SU-DHL-6 (cell line): ENCODE results near the gene FAAP100.

ENCODE experiments used
- H2AFZ ChIP-seq: fragments of 200-600 bp; sonication (generic); 2 replicates; pipeline ENCODE4 v1.6.1; 2014; ENCODE audit warnings: low read depth, mild to moderate bottlenecking, moderate library complexity, mixed read lengths, antibody characterized with exemption, low read length; ENCODE audit not compliant: severe bottlenecking
- H3F3A ChIP-seq: fragments of 200-600 bp; shearing (Covaris generic); 2 replicates; pipeline ENCODE4 v1.6.0; 2016; ENCODE audit warnings: antibody characterized with exemption, mild to moderate bottlenecking; ENCODE audit not compliant: insufficient read depth
- H3K27ac ChIP-seq: fragments of 200-600 bp; sonication (generic); 2 replicates; pipeline ENCODE4 v1.5.1; 2016; ENCODE audit warnings: low read depth, mild to moderate bottlenecking, low read length, moderate library complexity, mixed read lengths
- H3K27me3 ChIP-seq: fragments of 200-600 bp; sonication (generic), shearing (Covaris generic); 2 replicates; pipeline ENCODE4 v1.6.0; 2014; ENCODE audit warnings: mild to moderate bottlenecking, low read length
- H3K36me3 ChIP-seq: fragments of 200-600 bp; sonication (generic); 2 replicates; pipeline ENCODE4 v1.6.1; 2014; ENCODE audit warnings: mild to moderate bottlenecking, low read length, mixed read lengths
- H3K4me2 ChIP-seq: fragments of 300-600, 200-600 bp; shearing (Covaris generic), sonication (generic); 2 replicates; pipeline ENCODE4 v1.6.0; 2014; ENCODE audit warnings: low read length, low read depth, mild to moderate bottlenecking; ENCODE audit not compliant: poor library complexity, severe bottlenecking
- H3K4me3 ChIP-seq: fragments of 200-600 bp; sonication (generic); 2 replicates; pipeline ENCODE4 v1.5.1; 2014; ENCODE audit warnings: antibody characterized with exemption, low read length, mild to moderate bottlenecking, mixed read lengths; ENCODE audit not compliant: insufficient read depth, poor library complexity, severe bottlenecking
- H3K79me2 ChIP-seq: fragments of 200-600 bp; sonication (generic); 2 replicates; pipeline ENCODE4 v1.6.1; 2014; ENCODE audit warnings: mild to moderate bottlenecking, low read length, moderate library complexity; ENCODE audit not compliant: insufficient read depth
- H3K9ac ChIP-seq: fragments of 200-600 bp; sonication (generic); 2 replicates; pipeline ENCODE4 v1.7.0; 2014; ENCODE audit warnings: mild to moderate bottlenecking, low read length
- H3K9me2 ChIP-seq: fragments of 200-600 bp; sonication (generic); replicated peaks from 2 replicates; pipeline ENCODE4 v1.6.1; 2014; ENCODE audit warnings: low read length; ENCODE audit not compliant: insufficient read depth
- H3K9me3 ChIP-seq: fragments of 200-600 bp; sonication (generic); 2 replicates; pipeline ENCODE4 v1.6.1; 2014; ENCODE audit warnings: low read length, mixed read lengths; ENCODE audit not compliant: insufficient read depth
- H4K20me1 ChIP-seq: fragments of 200-600 bp; sonication (generic); 2 replicates; pipeline ENCODE4 v1.6.1; 2014; ENCODE audit warnings: low read depth, mild to moderate bottlenecking, antibody characterized with exemption, low read length, moderate library complexity, mixed read lengths
- EZH2phosphoT487 ChIP-seq: fragments of 200-600 bp; sonication (generic), shearing (Covaris generic); conservative IDR thresholded peaks from 2 replicates; pipeline ENCODE4 v1.6.1; 2018; ENCODE audit warnings: mild to moderate bottlenecking, antibody characterized with exemption, low read length, moderate library complexity, mixed read lengths
- TF ChIP-seq, protein P1 (sequence below): fragments of 200-600 bp; sonication (generic); IDR thresholded peaks from one replicate; pipeline ENCODE4 v1.5.1; 2017; ENCODE audit warnings: antibody characterized with exemption, mild to moderate bottlenecking, low read length, moderate library complexity; ENCODE audit not compliant: insufficient read depth, poor library complexity, severe bottlenecking

FAAP100 gene

DNA sequence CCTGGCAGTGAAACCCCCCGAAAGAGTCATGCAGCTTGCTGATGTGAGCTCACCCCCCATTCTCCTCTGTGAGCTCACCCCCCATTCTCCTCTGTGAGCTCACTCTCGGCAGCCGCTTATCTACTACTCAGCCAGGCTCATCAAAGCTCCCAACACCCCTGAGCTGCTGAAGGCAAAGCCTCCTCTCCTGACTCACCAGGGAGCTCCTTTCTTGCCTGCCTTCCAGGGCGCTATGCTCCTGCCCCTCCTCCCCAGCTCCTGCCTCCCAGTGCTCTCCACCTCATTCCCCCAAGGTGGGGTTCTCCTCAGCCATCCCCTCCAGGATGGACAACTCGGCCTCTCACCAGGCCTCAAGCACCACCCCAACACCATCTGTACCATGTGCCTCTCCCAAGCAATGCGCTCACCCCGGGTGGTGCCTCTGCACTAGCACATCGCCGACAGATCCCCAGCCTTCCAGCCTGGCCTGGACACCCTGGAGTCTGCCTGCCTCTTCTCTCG is 27.7 kb upstream of the FAAP100 start:
- no peak overlapping the region for H3K4me2 ChIP-seq
- H3F3A ChIP-seq = no peaks in the 10 kb centered on the region
- TF ChIP-seq, protein P1, sequence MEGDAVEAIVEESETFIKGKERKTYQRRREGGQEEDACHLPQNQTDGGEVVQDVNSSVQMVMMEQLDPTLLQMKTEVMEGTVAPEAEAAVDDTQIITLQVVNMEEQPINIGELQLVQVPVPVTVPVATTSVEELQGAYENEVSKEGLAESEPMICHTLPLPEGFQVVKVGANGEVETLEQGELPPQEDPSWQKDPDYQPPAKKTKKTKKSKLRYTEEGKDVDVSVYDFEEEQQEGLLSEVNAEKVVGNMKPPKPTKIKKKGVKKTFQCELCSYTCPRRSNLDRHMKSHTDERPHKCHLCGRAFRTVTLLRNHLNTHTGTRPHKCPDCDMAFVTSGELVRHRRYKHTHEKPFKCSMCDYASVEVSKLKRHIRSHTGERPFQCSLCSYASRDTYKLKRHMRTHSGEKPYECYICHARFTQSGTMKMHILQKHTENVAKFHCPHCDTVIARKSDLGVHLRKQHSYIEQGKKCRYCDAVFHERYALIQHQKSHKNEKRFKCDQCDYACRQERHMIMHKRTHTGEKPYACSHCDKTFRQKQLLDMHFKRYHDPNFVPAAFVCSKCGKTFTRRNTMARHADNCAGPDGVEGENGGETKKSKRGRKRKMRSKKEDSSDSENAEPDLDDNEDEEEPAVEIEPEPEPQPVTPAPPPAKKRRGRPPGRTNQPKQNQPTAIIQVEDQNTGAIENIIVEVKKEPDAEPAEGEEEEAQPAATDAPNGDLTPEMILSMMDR = no peak
- TF ChIP-seq EZH2phosphoT487 = no peak
- no peaks in the 10 kb centered on the region for H3K9me2 ChIP-seq
- peaks cover 15% of the 10 kb centered on the region; the same call in 1 of the 2 replicates for H3K36me3 ChIP-seq
- H3K27ac ChIP-seq = no peak overlapping the region
- no peaks in the 10 kb centered on the region for H3K79me2 ChIP-seq
- no peak overlapping the region for H2AFZ ChIP-seq
- no peak overlapping the region for H3K9ac ChIP-seq
- no peaks in the 10 kb centered on the region for H3K9me3 ChIP-seq
- no peaks in the 10 kb centered on the region for H4K20me1 ChIP-seq
- no peak overlapping the region for H3K4me3 ChIP-seq
- no peaks in the 10 kb centered on the region for H3K27me3 ChIP-seq

DNA sequence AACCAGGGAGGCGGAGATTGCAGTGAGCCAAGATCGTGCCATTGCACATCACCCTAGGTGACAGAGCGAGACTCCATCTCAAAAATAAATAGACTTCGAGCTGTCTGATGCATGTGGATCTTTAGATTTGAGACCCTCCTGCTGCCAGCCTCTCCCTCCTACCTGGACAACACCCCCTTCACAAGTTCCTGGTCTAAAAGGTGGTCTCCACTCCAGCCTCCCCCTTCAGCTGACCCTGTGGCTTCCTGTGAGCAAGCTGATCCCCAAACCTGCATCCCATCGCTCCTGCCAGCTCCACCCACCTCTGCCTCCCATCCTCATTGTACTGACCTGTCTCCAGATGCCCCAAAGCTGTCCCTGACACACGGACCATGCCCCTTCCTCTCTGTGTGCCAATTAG is 27.1 kb upstream of the FAAP100 start:
- Histone ChIP-seq H3K4me3 (no peak overlapping the region), H3K27ac (no peak overlapping the region), H3K79me2 (no peaks in the 10 kb centered on the region), H2AFZ (no peak overlapping the region), H3K27me3 (no peaks in the 10 kb centered on the region), H3K36me3 (peaks cover 12% of the 10 kb centered on the region; the same call in 1 of the 2 replicates), H3K9me2 (no peaks in the 10 kb centered on the region), H3F3A (no peaks in the 10 kb centered on the region), H4K20me1 (no peaks in the 10 kb centered on the region), H3K9me3 (no peaks in the 10 kb centered on the region), H3K9ac (no peak overlapping the region), H3K4me2 (no peak overlapping the region)
- no peak for TF ChIP-seq EZH2phosphoT487
- TF ChIP-seq, protein P1 = no peak

GRCh38 chr17:81578561-81579225 is 26.5 kb upstream of the FAAP100 start:
- H3K4me2 ChIP-seq = no peak overlapping the region
- H3K27ac ChIP-seq = no peak overlapping the region
- no peaks in the 10 kb centered on the region for H3K27me3 ChIP-seq
- H4K20me1 ChIP-seq = no peaks in the 10 kb centered on the region
- H3K9ac ChIP-seq = no peak overlapping the region
- no peak overlapping the region for H2AFZ ChIP-seq
- H3K9me3 ChIP-seq = no peaks in the 10 kb centered on the region
- no peak overlapping the region for H3K4me3 ChIP-seq
- no peaks in the 10 kb centered on the region for H3K79me2 ChIP-seq
- peaks cover 6% of the 10 kb centered on the region; the same call in 1 of the 2 replicates for H3K36me3 ChIP-seq
- no peaks in the 10 kb centered on the region for H3F3A ChIP-seq
- TF ChIP-seq EZH2phosphoT487 = no peak
- no peaks in the 10 kb centered on the region for H3K9me2 ChIP-seq

GRCh38 chr17:81578038-81578441 is 25.9 kb upstream of the FAAP100 start:
- Histone ChIP-seq H3K36me3 (no peaks in the 10 kb centered on the region), H3K4me2 (no peak overlapping the region), H3K9ac (no peak overlapping the region), H3K27ac (no peak overlapping the region), H3K27me3 (no peaks in the 10 kb centered on the region), H4K20me1 (no peaks in the 10 kb centered on the region), H3K9me2 (no peaks in the 10 kb centered on the region), H3K9me3 (no peaks in the 10 kb centered on the region), H3K4me3 (no peak overlapping the region), H2AFZ (no peak overlapping the region), H3F3A (no peaks in the 10 kb centered on the region), H3K79me2 (no peaks in the 10 kb centered on the region)
- TF ChIP-seq, protein P1 = no peak
- TF ChIP-seq EZH2phosphoT487 = no peak
